ENCODE measurements around the gene EXOC6B. TPM values are rescaled to one million over a fixed set of nuclear protein-coding genes. Genes with fewer than 3 reads are reported as not detected.
"Not testable (repeated sequence)": the region's sequence is repeated elsewhere in the genome, so short reads cannot be mapped to it uniquely, and the experiment has no call there.

The EXOC6B gene
- polyA plus RNA-seq, 5 donors: 17.2 to 27.4 (median 26.6) TPM

DNA sequence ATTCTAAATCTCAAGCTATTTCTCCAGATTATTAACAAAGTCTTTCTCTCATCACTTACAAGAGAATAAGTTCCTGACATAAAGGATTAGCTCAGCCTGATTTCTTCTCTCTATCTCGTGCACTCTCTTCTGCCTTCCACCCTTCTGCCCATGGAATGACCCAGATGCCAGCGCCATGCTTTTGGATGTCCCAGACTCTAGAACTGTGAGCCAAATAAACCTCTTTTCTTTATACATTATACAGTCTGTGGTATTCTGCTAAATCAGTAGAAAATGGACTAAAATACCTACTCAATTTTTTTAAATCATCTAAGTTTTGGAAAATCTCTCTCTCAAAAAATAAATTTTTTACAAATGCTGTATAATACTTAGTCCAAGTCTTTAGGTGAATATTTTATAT is 218.6 kb downstream of the EXOC6B start:
- DNase-seq: no peak

DNA sequence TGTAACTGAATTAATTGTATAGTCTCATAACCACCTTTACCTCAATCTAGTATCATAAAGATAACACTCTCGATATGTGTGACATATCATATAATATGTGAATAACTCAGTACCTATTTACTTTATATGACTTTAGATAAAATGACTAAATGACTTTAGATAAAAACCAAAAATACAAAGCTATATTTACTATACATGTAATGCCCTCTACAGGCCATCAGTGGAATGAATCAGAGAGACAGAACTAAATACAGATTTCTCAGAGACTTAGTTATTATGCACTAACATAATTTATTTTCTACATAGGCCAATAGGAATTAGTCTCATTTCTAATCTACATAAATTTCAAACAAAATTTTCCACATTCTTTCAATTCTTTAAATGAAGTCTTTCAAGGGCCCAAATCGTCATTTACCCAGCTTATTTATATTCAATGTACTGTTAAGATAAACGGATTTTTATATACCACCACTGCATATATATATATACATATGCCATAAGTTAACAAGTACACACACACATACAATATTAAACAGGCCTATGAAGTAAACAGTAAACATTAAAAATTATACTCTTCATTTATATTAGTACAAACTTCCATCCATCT is 219.9 kb downstream of the EXOC6B start:
- no peak for DNase-seq

DNA sequence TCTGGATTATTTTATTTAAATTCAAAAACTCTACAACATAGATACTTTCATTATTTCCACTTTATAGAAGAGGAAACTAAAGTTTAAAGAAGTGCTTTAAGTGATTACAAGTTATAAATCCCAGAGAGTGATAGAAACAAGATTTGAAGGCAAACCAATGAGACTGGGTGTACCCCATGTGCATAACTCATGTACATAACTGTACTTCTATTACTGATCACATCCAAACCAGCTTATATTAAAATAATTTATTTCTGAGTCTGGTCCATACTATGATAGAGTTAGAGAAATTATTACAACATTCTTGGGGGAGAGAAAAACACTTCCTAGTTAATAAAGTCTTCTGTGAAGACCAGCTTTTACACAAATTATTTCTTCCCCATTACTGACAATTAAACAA is 221.4 kb downstream of the EXOC6B start:
- DNase-seq: no peak

DNA sequence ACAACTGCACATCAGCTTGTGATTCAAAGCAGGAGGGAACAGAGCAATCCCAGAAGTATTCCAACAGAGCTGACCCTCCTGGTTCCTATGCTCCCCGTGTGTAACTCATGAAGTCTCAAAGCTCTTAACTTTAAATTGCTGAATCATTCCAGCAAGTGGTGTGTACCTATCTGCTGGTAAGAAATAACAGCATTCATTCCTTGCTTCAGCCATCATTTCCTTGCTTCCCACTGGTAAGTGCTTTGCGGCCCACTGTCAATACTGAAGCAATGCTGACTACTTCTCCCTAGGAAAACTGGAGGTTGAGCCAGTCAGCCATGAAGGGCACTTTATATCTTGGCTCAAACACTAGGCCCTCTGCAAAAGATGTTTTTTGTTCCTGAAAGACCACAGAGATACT is 222.4 kb downstream of the EXOC6B start:
- DNase-seq: no peak

DNA sequence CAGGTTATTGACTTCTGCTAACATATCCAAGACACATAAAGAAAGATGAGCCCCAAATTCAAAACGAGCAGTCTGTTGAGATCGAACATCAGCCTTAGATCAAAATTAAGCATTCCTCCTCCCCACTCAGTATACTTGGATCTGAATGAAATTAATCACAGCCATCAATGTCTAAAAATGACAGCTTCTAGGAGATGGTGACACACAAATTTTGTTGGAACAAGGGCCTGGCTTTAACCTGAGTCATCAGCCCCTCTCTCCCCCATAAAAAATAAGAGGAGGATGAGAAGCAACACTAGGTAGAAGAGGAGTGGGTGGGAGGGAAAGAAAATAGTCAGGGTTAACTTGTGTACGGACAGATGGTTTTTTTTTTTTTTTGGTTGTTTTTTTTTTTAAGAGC is 223.1 kb downstream of the EXOC6B start:
- DNase-seq: no peak

DNA sequence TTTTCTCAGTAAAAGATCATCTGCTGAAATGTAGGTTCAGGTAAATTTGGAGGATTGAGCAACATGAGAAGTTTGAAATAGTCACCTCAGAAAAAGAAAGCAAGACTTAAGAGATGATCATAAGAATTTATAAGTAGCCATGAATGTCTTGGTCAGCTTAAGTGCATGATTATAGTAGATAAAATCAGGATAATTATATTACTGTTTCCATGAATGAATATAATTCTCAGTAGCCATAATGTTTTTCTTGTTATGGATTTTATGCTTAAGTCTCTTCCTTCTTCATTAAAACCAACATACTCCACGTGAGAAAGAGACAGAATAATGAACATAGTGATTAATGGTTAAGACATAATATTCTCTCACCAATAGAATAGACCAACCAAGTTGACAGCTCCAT is 223.7 kb downstream of the EXOC6B start:
- no peak for DNase-seq

DNA sequence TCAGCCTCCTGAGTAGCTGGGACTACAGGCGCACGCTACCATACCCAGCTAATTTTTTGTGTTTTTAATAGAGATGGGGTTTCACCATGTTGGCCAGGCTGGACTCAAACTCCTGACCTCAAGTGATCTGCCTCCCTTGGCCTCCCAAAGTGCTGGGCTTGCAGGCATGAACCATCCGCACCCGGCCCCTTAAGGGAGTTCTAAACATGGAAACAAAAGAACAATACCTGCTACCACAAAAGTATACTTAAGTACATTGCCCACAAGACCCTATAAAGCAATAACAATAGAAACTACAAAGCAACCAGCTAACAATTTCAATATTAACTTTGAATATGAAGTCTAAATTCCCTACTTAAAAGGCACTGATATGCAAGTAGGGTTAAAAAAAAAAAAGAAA is 242.0 kb downstream of the EXOC6B start:
- DNase-seq: not testable (repeated sequence)

DNA sequence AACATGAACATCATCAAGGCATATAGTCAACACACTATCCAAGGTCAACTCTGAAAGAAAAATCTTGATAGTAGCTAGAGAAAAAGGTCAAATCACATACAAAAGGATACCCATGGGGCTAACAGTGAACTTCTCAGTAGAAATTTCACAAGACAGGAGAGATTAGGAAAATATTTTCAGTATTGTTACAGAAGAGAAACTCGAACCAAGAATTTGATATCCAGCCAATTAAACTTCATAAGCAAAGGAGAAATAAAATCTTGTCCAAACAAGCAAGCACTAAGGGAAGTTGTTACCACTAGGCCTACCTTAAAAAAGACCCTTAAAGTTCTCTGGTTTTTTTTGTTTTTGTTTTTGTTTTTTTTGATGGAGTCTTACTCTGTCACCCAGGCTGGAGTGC is 242.5 kb downstream of the EXOC6B start:
- no peak for DNase-seq

DNA sequence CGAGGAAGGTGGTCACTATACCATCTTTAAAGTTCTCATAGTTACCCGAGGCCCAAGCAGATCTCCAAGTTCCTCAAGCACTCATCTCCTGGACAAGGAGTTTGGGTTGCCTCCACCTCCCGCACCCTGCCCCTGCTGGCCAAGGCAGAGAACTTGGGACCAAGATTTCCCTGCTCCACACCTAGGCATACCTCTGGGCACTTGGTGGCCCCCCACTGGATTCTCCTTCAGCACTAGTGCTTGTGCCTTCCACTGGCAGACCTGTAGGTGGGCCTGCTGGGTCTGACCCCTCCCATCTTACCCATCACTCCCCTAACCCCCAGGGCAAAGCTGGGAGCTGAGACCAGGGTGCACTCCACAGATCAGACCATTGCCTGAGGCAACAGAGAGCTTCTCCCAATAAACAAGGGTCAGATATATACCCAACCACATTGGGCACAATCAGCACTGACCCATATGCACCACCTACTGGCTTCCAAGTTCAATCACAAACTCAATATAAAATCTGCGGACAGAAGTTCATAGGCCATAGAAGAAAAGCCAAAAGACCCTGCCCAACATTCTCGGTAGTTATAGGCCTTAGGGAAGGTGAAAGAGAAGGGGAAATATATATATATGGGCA is 244.2 kb downstream of the EXOC6B start:
- DNase-seq: no peak

DNA sequence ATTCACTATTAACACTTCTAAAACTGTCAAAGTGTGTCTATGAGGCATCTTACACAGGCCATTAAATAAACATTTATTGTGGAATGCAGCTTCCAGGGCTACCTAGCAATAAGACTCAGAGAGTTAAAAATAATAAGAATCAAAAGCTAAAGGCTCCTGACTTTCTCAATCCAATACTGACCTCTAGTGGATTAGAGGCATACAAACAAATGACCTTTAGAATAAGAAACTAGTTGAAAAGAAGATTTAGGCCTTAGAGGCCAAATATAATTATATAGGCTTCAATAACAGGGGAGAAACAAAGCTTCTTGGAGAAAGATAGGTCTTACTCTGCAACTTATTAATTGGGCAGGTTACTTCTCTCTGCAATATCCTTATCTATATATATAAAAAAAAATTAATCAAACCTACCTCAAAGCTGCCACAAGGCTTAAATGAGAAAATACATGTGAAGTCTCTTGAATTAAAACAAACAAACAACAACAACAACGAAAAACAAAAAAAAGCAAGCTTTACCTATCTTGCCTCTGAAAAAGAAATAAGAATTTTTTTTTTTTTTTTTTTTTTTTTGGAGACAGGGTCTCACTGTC is 246.1 kb downstream of the EXOC6B start:
- peak; percentile 28 to 32 for DNase-seq

DNA sequence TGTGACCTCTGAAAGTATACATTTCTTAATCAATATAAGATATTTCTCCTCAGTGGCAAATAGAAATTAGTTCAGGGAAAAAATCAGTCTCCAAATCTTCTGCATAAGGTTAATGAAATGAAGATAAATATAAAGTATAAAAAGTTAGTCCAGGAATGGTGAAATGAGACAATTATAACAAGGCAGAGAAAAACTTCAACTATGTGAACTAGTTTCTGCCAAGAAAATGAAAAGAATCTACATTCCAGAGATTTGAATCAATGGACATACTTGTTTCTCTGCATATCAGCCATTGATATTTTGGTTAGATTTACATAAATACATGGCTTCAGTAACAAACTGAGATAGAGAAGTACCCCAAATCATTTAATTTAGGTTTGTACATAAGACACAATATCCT is 249.0 kb downstream of the EXOC6B start:
- no peak for DNase-seq

DNA sequence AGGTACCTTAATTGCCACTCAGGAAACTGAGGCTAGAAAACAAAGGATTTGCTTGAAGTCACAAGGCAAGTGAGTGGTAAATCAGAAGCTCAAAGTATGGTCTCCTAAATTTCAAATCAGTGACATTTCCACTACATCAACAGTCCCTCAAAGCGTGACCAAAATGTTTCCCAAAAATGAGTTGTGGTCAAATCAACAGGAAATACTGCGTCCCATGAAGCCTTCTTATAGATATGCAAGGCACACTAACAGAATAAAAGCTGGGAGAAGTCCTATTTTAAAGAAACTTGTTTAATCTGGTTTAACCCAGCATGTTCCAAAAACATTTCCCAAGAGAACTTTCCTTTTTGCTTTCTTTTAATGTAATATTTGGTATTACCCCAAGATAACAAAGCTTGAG is 249.4 kb downstream of the EXOC6B start:
- no peak for DNase-seq

DNA sequence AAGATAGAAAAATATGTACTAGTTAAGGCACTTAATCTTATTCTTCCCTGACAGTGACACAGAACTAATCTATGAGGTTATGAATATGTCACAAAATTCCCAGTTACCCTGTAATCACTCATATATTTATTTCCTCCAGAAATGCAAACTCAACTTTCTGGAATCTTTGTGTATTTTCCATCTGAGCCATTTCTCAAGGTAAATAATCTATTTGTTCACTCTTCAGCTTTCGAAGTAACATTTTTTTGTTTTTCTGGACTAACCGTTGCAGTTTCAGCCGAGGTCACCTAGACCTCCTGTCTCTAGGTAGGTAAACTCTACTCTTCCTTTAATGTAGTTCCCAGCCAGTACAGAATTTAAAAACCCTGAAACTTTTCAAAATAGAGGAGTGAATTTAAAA is 250.9 kb downstream of the EXOC6B start:
- DNase-seq: no peak

DNA sequence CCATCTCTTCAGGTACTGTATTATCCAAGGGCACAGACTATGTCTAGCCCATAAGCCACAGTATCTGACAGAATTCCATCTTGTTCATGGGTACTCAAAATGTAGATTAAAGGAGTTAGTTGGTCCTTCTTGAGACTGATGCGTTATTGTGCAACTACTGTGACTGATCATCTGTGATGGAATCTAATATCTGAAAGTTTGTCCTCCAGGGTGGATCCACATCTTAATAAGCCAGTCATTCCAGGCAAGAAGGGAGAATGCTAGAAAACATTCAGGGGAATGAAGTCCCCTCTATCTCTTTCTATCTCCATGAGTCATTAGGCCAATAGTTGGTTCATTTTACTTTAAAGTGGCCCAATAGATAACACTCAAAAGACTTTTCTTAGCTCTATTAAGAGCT is 252.6 kb downstream of the EXOC6B start:
- no peak for DNase-seq

DNA sequence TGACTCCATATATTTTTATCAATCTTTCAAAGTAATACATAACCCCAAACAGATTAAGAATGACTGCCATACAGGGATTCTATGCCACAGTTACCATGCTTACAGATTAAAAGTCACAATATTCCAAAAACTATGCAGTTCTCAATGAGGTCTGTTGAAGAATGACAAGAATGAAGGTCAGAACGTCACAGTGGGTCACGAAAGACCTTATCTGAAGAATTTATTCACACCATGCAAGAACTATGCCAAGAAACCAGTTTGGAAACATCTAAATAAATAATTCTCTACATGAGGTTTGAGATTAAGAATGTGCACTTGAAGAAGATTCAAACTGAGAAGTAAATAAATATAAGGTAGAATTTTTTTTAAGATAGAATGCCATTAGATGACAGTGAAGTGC is 253.3 kb downstream of the EXOC6B start:
- no peak for DNase-seq

DNA sequence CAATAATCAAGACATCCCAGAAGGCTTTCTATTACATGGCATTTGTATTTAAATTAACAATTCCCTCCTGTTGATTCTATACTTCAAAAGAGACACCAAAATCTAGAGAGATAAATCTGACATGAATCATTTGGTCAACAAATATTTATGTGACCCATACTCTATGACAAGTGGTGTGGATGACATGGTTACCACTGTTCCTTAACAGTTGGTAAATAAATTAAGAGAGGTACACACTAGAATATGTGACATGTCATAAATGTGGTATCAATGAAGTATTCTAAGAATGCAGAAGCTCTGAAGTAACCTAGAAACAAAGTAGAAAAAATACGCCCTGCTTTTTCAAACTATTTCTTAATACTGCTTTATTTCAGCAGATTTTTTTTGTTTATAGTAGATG is 255.4 kb downstream of the EXOC6B start:
- DNase-seq: no peak

DNA sequence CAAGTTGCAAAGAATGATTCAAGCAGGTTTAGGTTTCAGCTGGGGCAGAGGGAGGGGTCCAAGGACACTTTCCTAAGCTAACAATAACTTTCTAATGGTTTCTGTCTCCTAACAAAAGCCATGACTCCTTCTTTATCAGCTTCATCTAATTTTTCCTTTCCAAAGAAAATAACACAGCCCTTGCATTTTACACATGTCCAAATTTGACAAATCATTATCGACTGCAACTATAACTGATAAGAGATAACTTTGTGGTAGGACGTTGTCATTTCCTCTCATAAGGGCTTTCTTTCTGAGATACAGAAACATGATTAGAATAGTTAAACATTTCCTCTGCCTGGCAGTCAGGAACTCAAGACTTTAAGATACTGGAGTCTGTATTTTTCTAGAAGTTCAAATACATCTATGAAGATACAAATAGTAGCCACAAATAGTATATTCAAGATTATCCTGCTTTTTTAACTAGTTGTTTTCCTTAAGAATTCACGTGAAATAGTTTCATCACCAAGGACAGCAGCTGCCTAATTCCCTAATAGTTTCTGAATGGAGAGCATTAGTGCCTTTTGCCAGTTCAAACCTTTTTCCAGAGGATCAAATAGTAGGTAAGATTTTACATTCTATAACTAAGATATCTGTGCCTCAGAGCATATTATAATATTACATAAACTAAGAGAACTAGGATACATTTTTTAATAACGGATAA is 263.2 kb downstream of the EXOC6B start:
- DNase-seq: no peak

DNA sequence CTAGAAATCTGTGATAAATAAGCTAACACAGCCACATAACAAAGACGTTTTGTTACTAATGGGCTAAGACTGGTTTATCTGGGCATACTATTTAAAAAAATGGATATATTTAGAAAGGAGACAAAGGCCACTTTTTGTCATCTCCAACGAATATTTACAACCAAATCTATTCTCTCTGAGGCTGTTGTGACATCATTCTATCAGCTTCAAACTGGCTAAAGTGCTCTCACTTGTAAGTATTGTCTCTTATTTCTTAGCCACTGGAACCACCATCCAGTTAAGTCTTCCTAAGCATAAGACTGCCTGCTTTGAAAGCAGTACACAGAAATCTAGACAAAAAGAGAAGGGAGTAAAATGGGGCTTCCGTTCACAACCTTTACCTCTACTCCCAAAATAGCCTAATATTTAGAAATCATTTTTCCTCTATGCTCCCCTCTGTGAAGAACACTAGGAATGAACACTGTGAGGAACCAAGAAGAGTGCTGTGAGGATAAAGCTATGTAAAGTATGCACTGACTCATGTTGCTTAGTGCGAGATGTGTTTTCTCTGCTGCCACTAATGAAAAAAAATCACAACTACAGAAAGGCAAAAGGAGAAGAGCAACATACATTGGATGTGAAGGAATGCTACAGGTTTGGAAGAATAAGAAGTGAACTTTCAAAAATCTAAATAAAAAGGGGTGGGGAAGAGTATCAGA is 264.1 kb downstream of the EXOC6B start:
- DNase-seq: no peak

DNA sequence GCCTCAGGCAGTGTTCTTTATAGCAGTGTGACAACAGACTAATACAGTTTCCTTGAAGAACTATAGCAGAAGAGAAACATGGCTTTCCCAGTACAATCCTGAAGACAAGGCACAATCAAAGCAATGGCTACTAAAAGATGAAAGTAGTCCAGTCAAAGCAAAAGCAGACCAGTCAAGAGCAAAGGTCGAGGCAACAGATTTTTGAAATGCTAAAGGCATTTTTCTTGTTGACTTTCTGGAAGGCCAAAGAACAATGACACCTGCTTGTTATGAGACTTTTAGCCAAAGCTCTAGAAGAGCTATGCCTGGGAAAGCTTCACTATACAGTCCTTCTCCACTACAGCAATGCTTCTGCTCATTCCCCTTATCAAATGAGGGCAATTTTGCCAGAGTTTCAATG is 269.9 kb downstream of the EXOC6B start:
- no peak for DNase-seq

DNA sequence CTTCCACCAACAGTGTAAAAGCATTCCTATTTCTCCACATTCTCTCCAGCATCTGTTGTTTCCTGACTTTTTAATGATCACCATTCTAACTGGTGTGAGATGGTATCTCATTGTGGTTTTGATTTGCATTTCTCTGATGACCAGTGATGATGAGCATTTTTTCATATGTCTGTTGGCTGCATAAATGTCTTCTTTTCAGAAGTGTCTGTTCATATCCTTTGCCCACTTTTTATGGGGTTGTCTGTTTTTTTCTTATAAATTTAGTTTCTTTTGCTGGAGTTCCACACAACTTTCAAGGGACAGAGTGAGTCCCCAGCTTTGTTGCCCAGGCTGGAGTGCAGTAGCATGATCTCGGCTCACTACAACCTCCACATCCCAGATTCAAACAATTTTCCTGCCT is 270.5 kb downstream of the EXOC6B start:
- not testable (repeated sequence) for DNase-seq

DNA sequence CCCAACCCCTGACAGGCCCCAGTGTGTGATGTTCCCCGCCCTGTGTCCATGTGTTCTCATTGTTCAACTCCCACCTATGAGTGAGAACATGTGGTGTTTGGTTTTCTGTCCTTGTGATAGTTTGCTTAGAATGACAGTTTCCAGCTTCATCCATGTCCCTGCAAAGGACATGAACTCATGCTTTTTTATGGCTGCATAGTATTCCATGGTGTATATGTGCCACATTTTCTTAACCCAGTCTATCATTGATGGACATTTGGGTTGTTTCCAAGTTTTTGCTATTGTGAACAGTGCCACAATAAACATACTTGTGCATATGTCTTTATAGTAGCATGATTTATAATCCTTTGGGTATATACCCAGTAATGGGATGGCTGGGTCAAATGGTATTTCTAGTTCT is 270.9 kb downstream of the EXOC6B start:
- not testable (repeated sequence) for DNase-seq

DNA sequence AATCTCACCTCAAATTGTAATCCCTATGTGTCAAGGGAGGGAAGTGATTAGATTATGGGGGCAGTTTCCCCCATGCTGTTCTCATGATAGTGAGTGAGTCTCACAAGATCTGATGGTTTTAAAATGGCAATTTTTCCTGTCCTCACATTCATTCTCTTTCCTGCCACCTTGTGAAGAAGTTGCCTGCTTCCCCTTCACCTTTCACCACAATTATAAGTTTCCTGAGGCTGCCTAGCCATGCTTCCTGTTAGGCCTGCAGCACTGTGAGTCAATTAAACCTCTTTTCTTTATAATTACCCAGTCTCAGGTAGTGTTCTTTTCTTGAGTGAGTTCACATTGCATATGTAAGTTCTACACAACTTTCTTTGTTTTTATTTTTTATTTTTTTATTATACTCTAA is 271.5 kb downstream of the EXOC6B start:
- no peak for DNase-seq
